NCI-H1092 (cell line): Measurements from ENCODE around the gene PNLIPRP1.

ENCODE experiments used
- DNase-seq: peaks from one replicate; lab custom pipeline; 2025; lab: John Stamatoyannopoulos, UW

Gene PNLIPRP1

DNA sequence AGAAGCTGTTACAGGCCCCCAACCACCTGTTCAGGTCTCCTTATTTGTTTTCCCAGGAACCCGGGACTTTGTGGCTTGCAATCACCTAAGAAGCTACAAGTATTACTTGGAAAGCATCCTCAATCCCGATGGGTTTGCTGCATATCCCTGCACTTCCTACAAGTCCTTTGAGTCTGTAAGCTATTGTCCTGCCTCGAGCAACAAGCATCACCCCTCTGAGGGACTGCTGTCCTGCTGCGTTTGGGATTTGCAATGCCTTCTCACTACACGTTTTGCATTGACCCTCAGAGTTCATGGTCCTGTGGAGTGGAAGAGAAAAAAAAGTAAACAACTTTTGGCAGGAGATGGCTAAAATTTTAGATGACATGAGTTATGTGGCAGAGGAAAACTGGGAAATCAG is 9.2 kb downstream of the PNLIPRP1 start:
- DNase-seq, result no peak

DNA sequence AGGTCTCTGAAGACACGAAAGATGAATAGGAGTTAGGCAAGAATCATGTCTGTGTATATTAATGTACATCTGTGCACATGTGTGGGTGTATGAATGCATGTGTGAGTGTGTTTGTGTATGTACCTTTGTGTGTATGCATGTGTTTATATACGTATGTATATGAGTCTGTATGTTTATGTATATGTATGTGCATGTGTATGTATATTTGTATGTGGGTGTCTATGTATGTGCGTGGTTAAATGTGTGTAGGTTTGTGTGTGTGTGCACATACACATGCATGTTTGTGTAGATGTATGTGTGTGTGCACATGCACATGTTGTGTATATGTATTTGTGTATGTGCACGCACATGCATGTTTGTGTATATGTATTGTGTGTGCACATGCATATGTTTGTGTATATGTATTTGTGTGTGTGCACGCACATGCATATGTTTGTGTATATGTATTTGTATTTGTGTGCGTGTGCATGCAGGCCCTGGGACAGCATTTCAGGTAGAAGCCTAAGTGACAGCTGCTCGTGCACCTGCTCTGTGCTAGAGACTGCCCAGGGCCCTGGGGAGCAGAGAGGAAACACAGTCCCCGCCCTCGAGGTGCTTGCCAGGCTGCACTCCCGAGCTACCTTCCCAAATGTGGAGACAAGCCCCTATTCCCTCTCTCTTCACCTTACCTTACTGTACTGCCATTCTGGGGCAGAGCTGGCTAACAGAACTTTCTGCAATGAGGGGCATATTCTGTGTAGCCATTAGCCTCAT is 12.1 kb downstream of the PNLIPRP1 start:
- DNase-seq, result no peak

DNA sequence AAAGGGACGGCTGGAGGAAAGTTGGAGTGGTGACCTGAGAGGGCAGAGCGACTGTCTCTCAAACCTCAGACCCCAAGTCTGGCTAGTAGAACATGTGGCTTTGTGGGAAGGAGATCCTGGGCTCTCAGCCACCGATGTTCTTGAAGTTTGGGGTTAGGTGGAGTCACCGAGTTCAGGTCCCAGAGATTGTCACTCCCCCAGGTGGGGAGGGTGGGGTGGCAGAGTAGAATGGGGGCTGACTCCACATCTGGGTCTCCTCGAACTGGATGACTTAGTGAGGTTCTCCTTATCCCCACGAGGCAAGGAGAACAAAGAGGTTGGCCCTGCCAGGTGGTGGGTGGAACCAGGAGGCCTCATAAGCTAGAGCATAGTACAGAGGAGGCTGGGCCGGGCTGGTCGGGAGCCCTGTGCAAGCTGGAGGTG is 15.3 kb downstream of the PNLIPRP1 start:
- DNase-seq, result no peak

DNA sequence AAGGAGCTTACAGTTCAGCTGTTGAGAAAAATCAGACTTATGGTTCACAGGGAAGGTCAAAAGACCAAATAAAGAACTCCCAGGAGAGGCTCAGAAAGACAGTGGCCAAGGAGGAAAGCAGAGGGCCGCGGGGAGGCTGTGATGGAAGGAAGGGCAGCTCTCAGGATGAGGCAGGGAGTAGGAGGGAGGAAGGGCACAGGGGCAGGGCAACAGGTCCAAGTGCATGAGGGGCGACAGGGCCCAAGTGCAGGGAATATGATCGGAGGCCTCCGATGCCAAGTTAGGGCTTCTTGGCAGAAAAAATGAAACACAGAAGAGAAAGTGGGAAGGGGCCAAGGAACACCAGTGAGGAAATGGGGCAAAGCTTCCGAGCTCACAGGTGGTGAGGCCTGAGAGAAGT is 16.6 kb downstream of the PNLIPRP1 start:
- no peak for DNase-seq

DNA sequence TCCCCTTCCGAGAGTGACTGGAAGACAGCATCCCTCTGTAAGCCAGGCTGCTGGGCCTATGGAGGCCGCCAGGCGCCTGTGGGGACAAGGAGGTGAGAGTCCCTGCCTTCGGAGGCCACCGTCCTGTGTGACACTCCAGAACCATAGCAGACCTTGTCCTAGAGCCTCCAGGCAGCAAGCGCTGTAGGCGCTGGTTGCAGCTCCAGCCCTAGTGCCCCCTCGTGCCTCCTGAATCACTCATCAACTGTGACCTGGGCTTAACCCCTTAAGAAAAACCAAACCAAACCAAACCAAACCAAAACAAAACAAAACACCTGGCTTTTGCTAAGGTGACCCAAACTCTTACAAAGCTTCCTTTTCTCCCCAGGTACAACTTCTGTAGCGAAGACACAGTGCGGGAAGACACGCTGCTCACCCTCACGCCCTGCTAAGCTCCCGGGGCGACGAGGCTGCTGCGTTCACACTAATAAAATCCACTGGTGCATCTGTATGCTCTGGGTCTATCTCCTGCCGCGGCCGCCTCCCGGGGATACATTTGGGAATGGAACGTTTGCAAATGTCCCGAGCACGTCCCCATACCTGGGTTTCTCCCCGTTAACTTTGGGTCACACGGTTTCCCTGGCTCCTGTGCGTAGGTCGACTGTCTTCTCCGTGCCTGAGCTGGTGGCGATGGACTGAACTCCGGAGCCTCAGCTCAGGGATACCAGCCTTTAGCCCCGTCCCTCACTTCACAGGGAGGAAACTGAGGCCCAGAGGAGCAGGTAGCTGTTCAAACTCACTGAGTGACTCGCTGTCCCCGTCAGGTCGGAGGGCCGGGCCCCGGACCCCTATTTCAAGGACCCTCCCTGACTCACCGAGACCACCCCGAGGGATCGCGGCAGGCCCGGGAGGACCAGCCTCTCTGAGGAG is 18.2 kb downstream of the PNLIPRP1 start:
- no peak for DNase-seq

DNA sequence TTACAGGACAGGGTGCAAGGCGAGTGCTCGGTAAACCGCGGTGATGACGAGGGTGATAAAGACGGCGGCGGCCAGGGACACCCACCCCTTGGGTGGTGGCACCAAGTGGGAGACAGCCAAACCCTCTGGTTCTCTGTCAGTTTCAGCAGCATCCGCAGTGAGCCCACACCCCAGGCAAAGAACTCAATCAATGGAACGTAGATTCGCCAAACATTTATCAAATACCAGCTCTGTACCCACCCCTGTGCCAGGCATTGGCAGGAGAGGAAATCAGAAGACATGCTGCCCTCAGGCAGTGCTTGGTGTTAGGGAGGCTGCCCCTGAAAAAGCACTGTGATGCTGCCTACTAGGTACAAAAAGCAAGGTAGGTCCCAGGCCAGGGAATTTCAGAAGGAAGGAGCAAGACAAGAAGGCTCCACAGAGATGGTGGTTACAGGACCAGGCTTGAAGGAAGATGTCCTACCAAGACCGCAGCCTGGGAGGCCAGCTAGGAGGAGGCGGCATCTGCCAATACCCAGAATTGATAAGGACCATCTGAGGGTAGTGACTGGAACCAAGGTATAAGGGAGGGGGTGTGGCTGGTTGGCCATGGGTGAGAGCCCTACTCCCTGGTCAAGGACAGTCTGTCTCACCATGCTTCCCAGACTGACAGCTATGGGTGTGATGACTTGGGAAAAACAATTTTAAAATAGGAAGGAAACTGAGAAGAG is 19.8 kb downstream of the PNLIPRP1 start:
- DNase-seq, result no peak

DNA sequence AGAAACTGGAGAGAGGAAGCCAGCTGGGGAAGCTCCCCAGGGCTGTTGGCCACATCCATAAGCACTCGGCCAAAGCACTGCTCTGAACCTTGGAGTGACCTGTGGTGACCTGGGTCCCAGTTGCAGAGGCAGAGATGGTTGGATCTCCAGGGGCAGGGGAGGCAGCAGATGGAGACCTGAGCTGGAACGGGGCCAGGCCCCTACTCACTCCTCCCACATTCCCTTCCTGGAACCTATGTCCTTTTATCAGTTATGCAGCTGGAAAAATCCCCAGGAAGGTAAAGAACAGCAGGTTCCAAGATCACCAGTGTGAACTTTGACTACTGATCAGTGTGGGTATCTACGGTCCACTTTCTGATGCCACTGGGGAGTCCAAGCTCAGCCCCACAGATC is 20.4 kb downstream of the PNLIPRP1 start:
- DNase-seq, result no peak

DNA sequence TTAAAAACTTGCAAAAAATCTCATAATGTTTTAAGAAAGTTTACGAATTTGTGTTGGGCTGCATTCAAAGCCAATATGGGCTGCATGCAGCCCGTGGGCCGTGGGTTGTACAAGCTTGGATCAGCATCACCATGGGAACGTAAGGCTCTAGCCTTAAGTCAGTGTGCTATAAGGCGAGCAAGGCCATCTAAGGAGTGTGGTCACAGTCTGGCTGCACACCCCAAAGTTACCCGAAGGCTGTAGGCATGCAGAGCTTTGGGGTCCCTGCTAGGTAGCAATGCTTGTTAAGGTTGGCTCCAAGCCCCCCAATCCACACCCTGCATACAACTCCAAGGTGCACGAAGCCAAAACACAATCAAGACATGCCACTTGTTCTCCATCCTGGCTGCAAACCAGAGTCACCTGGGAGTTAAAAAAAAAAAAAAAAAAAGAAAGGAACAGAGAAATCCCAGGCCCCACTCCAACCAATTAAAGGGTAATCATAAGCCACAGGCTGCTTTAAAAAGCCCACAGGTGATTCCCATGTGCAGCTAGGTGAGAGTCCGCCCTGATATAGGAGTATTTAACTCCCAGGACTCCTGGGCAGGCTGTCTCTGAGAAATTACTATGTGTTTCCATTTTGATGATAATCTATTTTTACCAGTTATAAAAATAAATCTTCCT is 21.5 kb downstream of the PNLIPRP1 start:
- no peak for DNase-seq

DNA sequence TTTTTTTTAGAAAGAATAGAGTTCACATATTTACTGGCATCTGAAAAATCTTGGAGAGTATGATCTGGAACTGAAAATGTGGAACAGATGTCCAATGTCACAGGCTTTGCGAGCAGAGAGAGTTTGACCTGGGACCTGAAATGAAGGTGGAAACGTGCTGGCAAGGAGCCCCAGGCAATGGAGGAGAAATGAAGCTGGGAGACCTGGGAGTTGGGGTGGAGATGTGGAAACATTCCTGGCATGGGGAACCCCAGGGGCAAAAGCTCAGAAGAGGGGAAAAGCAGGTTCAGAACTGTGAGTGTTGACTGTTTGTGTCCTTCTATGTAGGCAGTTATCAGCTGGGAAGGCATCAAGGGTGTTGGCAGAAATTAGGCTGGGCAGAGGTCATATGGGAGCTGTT is 22.7 kb downstream of the PNLIPRP1 start:
- DNase-seq, result no peak

DNA sequence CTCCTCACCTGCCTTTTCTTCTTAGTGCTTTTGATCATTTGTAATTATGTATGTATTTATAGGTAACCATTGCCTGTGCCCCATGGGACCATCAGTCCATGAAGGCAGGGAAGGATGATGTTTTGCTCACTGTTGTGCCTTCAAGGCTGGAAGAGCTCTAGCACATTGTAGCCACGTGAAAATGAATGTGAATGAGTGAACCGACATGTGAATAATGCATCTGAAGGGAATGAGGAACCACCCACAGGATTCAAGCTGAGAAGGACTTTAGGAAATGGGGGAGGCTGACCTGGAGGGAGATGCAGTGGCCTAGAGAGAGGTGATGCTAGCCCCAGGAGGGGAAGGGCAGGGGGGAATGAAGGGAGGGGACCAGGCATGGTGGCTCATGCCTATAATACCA is 24.0 kb downstream of the PNLIPRP1 start:
- DNase-seq, result no peak

DNA sequence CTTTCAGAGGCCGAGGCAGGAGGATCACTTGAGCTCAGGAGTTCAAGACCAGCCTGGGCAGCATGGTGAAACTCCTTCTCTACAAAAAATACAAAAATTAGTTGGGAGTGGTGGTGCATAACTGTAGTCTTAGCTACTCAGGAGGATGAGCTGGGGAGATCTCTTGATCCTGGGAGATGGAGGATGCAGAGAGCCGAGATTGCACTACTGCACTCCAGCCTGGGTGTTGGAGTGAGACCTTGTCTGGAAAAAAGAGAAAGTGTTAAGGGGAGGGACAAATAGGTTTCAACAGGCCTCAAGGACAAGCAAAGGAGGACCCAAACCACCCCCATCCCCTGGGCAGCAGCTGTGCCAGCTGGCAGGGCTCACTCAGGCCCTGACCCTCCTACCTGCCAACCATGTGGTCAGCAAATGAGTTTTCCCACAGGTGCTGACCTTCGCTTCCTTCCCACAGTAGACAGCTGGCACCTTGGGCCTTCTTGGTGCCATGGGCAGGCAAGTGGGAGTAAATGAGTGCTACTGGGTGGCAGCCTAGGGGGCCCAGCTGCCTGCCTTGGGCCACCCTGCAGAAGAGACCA is 24.5 kb downstream of the PNLIPRP1 start:
- no peak for DNase-seq

DNA sequence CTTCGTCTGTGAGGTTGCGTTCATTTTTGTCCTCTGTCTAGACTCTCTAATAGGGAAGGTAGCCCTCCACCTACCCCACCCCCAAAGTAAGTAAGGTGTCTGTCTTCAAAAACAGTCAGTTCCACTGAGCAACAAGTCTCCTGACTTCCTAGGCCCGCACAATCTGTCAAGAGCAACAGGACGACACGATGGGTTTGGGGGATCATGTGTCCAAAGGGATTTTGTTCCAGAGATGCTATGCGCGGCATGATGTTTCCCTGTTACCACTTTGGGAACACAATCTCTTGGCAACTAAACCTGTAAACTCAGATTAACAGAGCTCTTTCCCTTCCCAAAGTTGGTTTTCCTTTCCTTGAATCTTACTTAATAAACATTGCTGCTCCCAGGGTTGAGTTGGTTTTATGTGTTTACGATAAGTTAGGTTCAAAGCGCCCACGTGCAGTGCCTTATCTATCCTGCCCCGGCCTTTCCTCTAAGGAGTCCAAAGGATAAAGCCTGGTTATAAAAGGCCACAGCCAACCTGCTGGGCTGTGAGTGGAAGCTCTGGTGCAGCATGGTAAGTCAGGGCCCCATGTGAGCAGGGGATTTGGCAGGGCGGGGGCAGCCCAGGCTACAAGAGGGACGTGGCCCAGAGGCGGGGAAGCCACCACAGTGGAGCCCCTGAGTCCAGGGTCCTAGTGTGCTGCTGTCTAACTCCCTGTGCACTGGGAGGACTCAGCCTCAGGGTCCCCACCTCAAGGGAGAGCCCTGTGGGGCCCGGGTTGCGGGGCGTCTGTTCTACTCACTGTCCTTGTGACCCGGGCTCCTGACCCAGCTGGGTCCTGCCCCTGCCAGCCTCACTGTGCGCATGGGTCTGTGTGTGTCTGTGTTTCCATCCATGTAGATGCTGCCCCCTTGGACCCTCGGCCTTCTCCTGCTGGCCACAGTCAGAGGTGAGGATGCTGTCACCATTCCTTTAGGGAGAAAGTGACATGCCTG is 30.0 kb downstream of the PNLIPRP1 start, which contains the start of gene PNLIPRP2:
Gene PNLIPRP2, plus strand, starts transcription at position 531 of the 978 bp plus-strand sequence.
- DNase-seq, result no peak

DNA sequence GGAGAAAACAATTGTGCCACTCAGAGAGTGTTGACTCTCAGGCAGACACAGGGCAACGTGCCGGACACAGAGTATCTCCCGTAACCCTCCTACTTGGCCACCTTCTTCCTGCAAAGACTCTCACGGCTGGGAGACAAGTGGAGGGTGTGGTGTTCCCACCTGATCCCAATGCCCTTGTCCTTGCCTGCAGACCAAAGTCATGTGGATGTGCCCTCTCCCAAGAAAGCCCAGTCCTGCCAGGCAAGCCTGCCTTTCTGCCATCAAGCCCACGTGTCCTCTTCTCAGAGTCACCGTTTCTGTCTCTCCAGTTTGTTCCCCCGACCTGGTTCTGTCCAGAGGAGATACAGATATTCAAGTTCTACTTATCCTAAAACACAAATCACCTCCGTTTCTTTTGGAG is 30.7 kb downstream of the PNLIPRP1 start:
- DNase-seq, result no peak

DNA sequence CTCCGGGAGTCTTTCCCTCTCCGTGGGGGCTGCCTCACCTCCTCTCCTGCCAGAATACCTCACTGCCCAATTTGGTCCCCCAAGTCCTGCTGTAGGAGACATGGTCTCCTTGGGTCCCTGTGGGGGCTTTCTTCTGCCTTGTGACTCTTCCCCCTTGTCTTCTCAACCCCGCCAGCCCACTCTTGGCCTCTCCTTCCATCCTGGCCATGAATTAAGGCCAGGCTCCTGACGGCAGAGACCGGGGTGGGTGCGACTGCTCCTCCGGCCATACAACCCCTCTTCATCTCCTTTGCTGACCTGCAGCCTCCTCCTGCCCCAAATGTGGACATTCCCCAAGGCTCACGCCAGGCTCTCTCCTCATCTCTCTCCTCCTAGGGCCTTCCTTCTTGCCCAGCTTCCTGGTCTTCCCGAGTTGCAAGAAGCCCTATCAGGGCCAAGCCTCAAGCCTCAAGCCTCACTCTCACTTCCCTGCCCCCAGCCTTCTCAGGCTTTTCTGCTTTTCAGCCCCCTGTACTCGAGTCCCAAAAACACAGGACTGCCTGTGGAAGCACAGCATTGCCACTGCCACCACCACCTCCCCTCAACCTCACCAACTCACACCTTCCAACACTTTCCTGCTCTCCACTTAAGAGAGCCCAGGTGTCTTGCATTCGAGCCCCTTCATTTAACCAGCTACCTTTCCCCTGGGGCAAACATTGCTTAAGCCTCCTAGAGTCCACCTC is 31.3 kb downstream of the PNLIPRP1 start:
- no peak for DNase-seq

DNA sequence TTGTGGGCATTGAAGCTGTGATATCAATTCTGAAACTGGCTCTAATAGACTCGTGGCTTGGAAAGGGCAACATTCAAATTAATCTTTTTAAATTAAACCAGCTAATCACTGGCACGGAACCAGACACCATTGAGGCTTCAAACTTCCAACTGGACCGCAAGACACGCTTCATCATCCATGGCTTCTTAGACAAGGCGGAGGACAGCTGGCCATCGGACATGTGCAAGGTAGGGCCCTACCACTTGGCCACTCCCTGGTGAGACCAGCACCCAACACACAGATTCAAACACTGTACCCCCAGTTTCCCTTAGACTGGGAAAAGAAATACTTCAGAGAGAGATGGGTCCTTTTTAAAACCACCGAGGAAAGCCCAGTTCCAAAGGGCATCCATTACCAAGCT is 35.1 kb downstream of the PNLIPRP1 start:
- DNase-seq, result no peak

DNA sequence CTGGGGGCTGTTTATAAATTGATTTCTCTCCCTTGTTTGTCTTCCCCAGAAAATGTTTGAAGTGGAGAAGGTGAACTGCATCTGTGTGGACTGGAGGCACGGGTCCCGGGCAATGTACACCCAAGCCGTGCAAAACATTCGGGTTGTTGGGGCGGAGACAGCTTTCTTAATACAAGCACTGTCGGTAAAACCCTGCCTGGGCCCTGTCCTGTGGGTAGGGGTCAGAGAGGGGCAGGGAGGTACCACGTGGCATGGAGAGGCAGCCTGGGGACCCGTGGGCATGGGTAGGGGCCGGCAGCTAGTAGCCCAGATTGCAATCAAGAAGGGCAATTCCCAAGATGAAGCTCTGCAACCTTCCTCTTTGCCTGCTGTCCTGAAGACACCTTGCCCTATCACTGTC is 36.1 kb downstream of the PNLIPRP1 start:
- DNase-seq, result no peak

DNA sequence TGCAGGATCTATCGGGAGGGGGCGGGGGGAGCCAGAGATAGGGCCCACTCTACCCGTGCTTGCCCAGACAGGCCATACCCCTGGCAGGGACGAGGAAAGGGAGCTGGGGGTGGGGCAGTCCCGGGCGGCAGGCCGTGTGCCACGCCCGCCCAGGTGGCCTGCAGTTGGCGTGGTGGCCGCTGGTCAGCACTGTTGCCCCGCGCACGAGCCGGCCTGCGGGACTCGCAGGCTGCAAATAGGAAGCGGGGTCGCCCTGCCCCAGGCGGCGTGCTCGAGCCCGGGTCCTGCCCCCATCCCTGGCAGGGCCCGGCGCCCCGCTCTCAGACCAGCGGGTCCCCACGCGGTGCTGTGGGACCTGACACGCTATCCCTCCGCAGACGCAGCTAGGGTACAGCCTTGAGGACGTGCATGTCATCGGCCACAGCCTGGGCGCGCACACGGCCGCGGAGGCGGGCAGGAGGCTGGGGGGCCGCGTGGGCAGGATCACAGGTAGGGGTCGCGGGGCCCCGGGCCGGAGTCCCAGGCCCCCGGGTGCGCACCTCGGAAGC is 36.7 kb downstream of the PNLIPRP1 start:
- no peak for DNase-seq

DNA sequence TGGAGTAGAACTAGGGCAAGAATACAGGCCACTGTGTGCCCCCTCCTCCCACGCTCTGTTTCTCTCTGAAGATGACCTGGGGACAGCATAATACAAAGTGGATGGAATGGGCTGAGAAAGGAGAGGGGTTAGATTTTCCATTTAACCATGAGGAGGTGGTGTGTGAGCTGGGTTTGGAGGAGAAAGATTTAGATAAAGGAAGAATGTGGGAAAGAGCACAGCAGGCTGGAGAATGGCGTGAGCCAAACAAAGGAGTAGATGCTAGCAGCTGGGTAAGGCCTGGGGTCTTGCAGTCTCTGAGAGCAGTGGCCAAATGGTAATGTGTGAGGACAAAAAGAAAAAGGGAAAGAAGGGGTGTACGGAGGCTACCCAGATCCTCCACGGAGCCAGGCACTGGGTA is 38.6 kb downstream of the PNLIPRP1 start:
- no peak for DNase-seq

DNA sequence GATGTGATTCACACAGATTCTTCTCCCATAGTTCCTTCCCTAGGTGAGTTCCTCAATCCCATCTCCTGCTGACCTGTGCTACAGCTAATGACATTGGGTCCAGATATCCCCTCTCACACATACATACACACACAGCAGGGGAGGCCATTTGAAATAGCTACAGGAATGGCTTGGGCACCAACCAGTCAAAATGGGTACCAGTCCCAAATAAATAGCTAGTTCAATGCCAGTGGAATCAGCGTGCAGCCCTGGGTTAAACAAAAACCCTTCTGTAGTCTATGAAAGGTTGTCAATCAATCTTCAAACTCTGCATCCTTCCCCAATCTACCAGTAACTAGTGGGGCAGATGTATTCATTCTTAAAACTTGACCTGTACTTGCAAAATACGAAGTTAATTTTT is 39.3 kb downstream of the PNLIPRP1 start:
- DNase-seq, result no peak
